Kidney epithelial cell (primary cell): ENCODE measurements around the gene KLHL1. TPM values are rescaled to one million over a fixed set of nuclear protein-coding genes. Genes with fewer than 3 reads are reported as not detected.
A peak's percentile ranks its signal among the peaks of the same experiment; 100 is the strongest.

Experiments used
- DNase-seq: peaks from one replicate; pipeline ENCODE4 v3.0.0-alpha.2; 2010; ENCODE audit warnings: low read depth
- H3K27me3 ChIP-seq: 2 replicates; pipeline ENCODE4 v1.6.0; 2011; ENCODE audit warnings: low read length; ENCODE audit not compliant: control insufficient read depth, insufficient read depth
- H3K36me3 ChIP-seq: 2 replicates; pipeline ENCODE4 v1.5.1; 2011; ENCODE audit warnings: low read length; ENCODE audit not compliant: control insufficient read depth, insufficient read depth
- H3K4me3 ChIP-seq: 2 replicates; pipeline ENCODE4 v1.5.1; 2011; ENCODE audit warnings: low read depth, mild to moderate bottlenecking, control low read depth, low read length
- CTCF ChIP-seq: IDR thresholded peaks from 2 replicates; pipeline ENCODE4 v1.5.1; 2011; ENCODE audit warnings: mild to moderate bottlenecking, moderate library complexity, low read length, control low read depth, inconsistent platforms; ENCODE audit not compliant: insufficient read depth, poor library complexity, severe bottlenecking
- total RNA-seq: library from RNA; depleted of rRNA; stranded (reverse); fragments of >200 nt; gene quantifications from 2 replicates; pipeline ENCODE4 v1.2.3, GENCODE V29; 2015

KLHL1 gene
- total RNA-seq, 1 donor from 2014 or later: not detected

GRCh38 chr13:70107498-70108281 lies 562 bp downstream of the KLHL1 start, which contains the start of gene ATXN8OS:
ATXN8OS (plus strand) TSS chr13:70107826.
- no peak for DNase-seq
- peak within 1 kb of the TSS; percentile 23 for H3K4me3 ChIP-seq
- TF ChIP-seq CTCF: no peak
- peaks cover 14% of the 10 kb centered on the region for H3K27me3 ChIP-seq
- no peaks in the 10 kb centered on the region for H3K36me3 ChIP-seq

GRCh38 chr13:70107125-70107497 lies 1.1 kb downstream of the KLHL1 start:
- H3K4me3 ChIP-seq: no peak overlapping the region
- no peak for TF ChIP-seq CTCF
- no peaks in the 10 kb centered on the region for H3K36me3 ChIP-seq
- DNase-seq: no peak
- peaks cover 14% of the 10 kb centered on the region for H3K27me3 ChIP-seq

- Histone ChIP-seq H3K4me3 (no peak overlapping the region), H3K36me3 (no peaks in the 10 kb centered on the region), H3K27me3 (peaks cover 14% of the 10 kb centered on the region)
- no peak for TF ChIP-seq CTCF
- DNase-seq: no peak
Measured at GRCh38 chr13:70104481-70104880, 3.8 kb downstream of the KLHL1 start.

- Histone ChIP-seq H3K27me3 (no peaks in the 10 kb centered on the region), H3K4me3 (no peak overlapping the region), H3K36me3 (no peaks in the 10 kb centered on the region)
- peak; percentile 50 for TF ChIP-seq CTCF
- no peak for DNase-seq
Measured at GRCh38 chr13:70098669-70099068, 9.6 kb downstream of the KLHL1 start.

GRCh38 chr13:70090036-70090723 lies 18.1 kb downstream of the KLHL1 start:
- peak; percentile 18 for DNase-seq
- H3K27me3 ChIP-seq: no peaks in the 10 kb centered on the region
- H3K36me3 ChIP-seq: no peaks in the 10 kb centered on the region
- H3K4me3 ChIP-seq: no peak overlapping the region
- no peak for TF ChIP-seq CTCF
